Osteoblast (primary cell): ENCODE results near the gene KCTD1. TPM values are rescaled to one million over a fixed set of nuclear protein-coding genes. Genes with fewer than 3 reads are reported as not detected.

Experiments used
- DNase-seq: peaks from one replicate; pipeline ENCODE4 v3.0.0; 2011; ENCODE audit warnings: low spot score, mixed read lengths; ENCODE audit not compliant: insufficient read length; ENCODE audit errors: missing footprints
- H2AFZ ChIP-seq: 2 replicates; pipeline ENCODE4 v1.6.0; 2011; ENCODE audit warnings: mild to moderate bottlenecking, low read length
- H3K27ac ChIP-seq: 2 replicates; pipeline ENCODE4 v1.5.1; 2011; ENCODE audit warnings: mild to moderate bottlenecking, low read depth, low read length, moderate library complexity
- H3K27me3 ChIP-seq: 2 replicates; pipeline ENCODE4 v1.6.0; 2012; ENCODE audit warnings: mild to moderate bottlenecking, control low read depth, inconsistent platforms, low read length, moderate library complexity; ENCODE audit not compliant: insufficient read depth
- H3K36me3 ChIP-seq: 2 replicates; pipeline ENCODE4 v1.5.1; 2011; ENCODE audit warnings: mild to moderate bottlenecking, low read length, control low read depth, moderate library complexity; ENCODE audit not compliant: insufficient read depth
- H3K4me1 ChIP-seq: 2 replicates; pipeline ENCODE4 v1.5.1; 2011; ENCODE audit warnings: mild to moderate bottlenecking, low read length, control low read depth, moderate library complexity; ENCODE audit not compliant: insufficient read depth
- H3K4me2 ChIP-seq: 2 replicates; pipeline ENCODE4 v1.6.0; 2011; ENCODE audit warnings: mild to moderate bottlenecking, low read length; ENCODE audit not compliant: insufficient read depth
- H3K4me3 ChIP-seq: fragments of 200-600 bp; sonication (generic); 3 replicates; pipeline ENCODE4 v1.5.1; 2012; ENCODE audit warnings: mild to moderate bottlenecking, low read length, inconsistent platforms; ENCODE audit not compliant: insufficient read depth
- H3K79me2 ChIP-seq: 2 replicates; pipeline ENCODE4 v1.6.0; 2012; ENCODE audit warnings: mild to moderate bottlenecking, low read length, control low read depth, inconsistent platforms; ENCODE audit not compliant: insufficient read depth
- H3K9me3 ChIP-seq: 2 replicates; pipeline ENCODE4 v1.5.1; 2011; ENCODE audit warnings: low read depth, low read length, control low read depth
- H4K20me1 ChIP-seq: 2 replicates; pipeline ENCODE4 v1.6.0; 2012; ENCODE audit warnings: mild to moderate bottlenecking, low read length, control low read depth; ENCODE audit not compliant: insufficient read depth
- CTCF ChIP-seq: IDR thresholded peaks from 2 replicates; pipeline ENCODE4 v1.5.1; 2011; ENCODE audit warnings: mild to moderate bottlenecking, low read depth, low read length, moderate library complexity; ENCODE audit errors: extremely low read depth
- total RNA-seq: library from RNA; depleted of rRNA; stranded (reverse); fragments of >200 nt; gene quantifications from 2 replicates; pipeline ENCODE4 v1.2.3, GENCODE V29; 2012

Gene KCTD1
- total RNA-seq, 1 donor: 14.8 TPM

DNA sequence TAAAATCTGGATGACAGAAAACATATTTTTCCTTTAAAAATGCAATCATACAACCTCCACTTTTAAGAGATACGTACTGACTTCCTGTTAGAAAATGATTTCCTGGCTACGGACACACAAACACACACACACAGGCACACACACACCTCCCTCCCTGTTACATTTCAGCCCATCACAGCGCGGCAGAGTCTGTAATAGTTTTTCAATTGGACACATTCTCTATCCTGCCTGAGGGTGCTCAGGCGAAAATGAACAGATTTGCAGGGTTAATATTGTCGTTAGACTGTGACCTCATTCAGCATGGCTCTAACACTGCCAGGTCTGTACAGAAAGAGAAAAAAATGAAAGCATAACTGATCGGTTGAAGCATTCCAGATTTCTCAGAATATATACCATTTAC, 45.0 kb downstream of the KCTD1 start:
- Histone ChIP-seq H3K79me2 (no peaks in the 10 kb centered on the region), H3K4me3 (no peak overlapping the region), H3K27ac (no peak overlapping the region), H3K27me3 (no peaks in the 10 kb centered on the region), H4K20me1 (no peaks in the 10 kb centered on the region), H3K4me2 (no peak overlapping the region), H3K4me1 (no peaks in the 10 kb centered on the region), H2AFZ (no peak overlapping the region), H3K36me3 (peaks cover 4% of the 10 kb centered on the region), H3K9me3 (no peaks in the 10 kb centered on the region)
- TF ChIP-seq CTCF: no peak
- no peak for DNase-seq

DNA sequence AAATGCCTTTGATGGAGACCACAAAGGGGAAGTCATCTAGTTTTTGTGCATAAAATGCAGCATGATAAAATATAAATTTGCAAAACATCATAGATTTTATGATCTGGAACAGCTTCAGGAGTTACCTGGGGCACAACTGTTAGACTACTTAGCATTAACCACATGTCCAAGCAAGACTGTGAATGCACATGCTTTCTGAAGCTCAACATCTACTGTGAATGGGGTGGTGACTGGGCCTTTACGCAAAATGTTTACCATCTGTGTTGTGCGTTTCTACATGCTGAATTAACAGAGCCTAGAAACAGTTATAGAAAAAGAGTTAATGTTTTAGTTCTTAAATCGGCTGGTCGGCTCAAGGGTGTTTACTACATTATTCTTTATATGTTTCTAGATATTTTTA, 45.5 kb downstream of the KCTD1 start:
- Histone ChIP-seq H3K4me3 (no peak overlapping the region), H3K4me2 (no peak overlapping the region), H3K9me3 (no peaks in the 10 kb centered on the region), H3K27me3 (no peaks in the 10 kb centered on the region), H3K4me1 (no peaks in the 10 kb centered on the region), H4K20me1 (no peaks in the 10 kb centered on the region), H3K27ac (no peak overlapping the region), H3K36me3 (peaks cover 4% of the 10 kb centered on the region), H2AFZ (no peak overlapping the region), H3K79me2 (no peaks in the 10 kb centered on the region)
- no peak for TF ChIP-seq CTCF
- no peak for DNase-seq

- Histone ChIP-seq H3K27ac (no peak overlapping the region), H3K4me3 (no peak overlapping the region), H3K36me3 (peaks cover 4% of the 10 kb centered on the region), H2AFZ (no peak overlapping the region), H3K9me3 (no peaks in the 10 kb centered on the region), H3K79me2 (no peaks in the 10 kb centered on the region), H3K4me1 (peaks cover 3% of the 10 kb centered on the region), H3K27me3 (no peaks in the 10 kb centered on the region), H3K4me2 (no peak overlapping the region), H4K20me1 (no peaks in the 10 kb centered on the region)
- no peak for DNase-seq
- TF ChIP-seq CTCF: no peak
Measured at GRCh38 chr18:26497866-26498265, 50.5 kb downstream of the KCTD1 start.

- Histone ChIP-seq H3K4me3 (no peak overlapping the region), H3K36me3 (peaks cover 4% of the 10 kb centered on the region), H4K20me1 (no peaks in the 10 kb centered on the region), H3K79me2 (no peaks in the 10 kb centered on the region), H2AFZ (no peak overlapping the region), H3K27ac (no peak overlapping the region), H3K4me2 (no peak overlapping the region), H3K4me1 (peaks cover 6% of the 10 kb centered on the region), H3K27me3 (no peaks in the 10 kb centered on the region), H3K9me3 (no peaks in the 10 kb centered on the region)
- no peak for DNase-seq
- TF ChIP-seq CTCF: no peak
Measured at GRCh38 chr18:26496528-26496927, 51.8 kb downstream of the KCTD1 start.
